Activated CD4-positive, CD25-positive, alpha-beta regulatory T cell treated with anti-CD3 and anti-CD28 coated beads, Interleukin-2, amount 50 U/mL, for 72 hours (primary cell): ENCODE results near the gene CEMP1.

ENCODE experiments used
- DNase-seq: peaks from one replicate; pipeline ENCODE4 v3.0.0; 2021

The CEMP1 gene

DNA sequence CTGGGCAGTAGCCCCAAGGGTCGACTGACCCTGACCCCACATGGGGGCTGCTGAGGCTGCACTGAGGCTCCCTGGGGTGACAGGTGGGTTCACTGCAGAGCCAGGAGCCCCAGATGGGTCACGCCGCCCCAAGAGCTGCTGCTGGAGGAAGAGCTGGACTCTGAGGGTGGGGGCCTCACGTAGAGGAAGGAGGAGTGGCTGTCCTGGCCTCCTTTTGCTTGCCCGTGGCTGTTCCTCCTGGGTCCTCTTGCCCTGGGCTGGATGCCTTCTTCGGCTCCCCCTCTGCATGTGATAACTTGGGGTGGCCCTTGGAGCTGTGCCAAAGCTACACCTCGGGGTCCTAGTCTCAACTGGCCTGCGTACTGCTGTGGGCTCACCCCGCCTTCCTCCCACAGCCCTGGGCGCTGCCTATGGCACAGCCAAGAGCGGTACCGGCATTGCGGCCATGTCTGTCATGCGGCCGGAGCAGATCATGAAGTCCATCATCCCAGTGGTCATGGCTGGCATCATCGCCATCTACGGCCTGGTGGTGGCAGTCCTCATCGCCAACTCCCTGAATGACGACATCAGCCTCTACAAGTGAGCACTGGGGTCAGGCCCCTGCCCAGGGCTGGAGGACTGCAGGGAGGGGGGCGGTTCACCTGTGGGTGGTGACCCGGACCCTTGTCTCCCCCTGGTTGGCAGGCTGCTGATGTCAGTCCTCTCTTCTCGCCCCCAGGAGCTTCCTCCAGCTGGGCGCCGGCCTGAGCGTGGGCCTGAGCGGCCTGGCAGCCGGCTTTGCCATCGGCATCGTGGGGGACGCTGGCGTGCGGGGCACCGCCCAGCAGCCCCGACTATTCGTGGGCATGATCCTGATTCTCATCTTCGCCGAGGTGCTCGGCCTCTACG is 12.1 kb downstream of the CEMP1 start:
- no peak for DNase-seq

- DNase-seq: no peak
Observed at GRCh38 chr16:2517954-2518605, 13.1 kb downstream of the CEMP1 start.

DNA sequence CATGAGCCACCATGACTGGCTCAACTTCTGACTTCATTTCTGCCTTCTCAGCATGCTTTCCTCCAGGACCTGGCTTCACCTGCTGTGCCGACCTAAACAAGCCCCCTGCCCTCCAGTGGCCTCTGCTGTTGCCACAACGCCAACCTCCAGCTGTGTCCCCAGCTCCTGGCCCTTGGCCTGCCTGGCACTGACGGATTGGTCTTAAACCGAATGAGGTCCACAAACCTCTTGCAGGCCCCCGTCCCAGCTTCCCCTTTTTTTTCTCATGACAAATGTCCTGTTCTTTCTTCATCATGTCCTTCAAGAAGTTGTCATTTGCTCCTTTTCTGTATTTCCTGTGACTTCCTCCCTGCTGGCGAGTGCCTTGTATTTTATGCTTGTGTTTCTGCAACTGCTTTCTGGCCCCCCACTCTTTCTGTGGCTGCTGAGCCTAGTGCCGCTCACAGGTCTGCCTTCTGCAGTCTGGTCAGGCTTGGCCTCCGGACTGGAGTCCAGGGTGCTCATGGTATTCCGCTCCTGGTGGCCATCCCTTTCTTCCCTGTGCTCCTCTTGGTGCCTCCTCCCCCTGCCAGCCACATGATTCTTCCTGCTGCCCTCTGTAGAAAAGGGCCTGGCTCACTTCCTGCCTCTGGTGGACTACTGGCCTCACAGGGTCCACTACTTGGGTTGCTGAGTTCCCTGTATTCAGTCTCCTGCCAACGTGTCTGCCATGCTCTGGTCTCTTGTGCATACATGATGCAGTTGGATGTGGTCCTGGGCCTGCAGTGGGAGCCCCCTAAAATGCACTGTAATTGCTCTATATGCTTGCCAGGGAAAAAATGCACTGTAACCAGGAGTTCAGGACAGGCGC is 14.6 kb downstream of the CEMP1 start:
- no peak for DNase-seq

DNA sequence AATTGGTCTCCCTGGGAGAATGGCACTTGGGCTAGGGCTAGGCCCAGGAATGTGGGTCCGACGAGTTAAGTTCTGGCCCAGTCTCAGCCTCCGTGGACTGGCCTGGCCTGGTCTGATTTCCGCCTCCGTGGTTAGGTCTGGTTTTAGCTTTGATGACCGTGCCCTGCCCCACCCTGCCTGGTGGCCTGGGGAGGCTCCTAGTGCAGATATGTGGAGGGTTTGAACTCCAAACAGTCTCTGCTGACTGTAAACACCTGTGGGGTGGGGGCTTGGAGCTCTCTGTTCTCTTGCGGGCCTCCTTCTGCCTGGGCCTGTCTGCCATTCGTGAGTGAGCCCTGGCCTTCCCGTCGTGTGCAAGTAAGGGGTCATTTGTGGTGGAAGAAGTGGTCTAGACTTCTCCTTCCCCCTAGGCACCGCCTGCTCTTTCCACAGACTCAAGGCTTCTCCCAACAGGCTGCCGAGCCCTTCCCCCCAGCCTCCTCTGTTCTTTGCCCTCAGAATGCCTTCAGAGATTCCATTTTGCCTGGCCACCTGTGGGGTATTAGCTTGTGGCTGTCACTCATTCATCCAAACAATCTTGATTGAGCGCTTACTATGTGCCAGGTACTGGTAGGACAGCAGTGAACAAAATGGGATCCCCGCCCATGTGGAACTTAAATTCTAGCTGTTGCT is 15.9 kb downstream of the CEMP1 start:
- DNase-seq: no peak

GRCh38 chr16:2514333-2515179 is 16.7 kb downstream of the CEMP1 start:
- peak; percentile 51 for DNase-seq

GRCh38 chr16:2513405-2514332 is 17.5 kb downstream of the CEMP1 start, which contains the start of gene ATP6V0C:
TSS of gene ATP6V0C (plus strand) at chr16:2513952. CDS start at chr16:2514104, 152 bp downstream.
- peak; percentile 91 for DNase-seq

DNA sequence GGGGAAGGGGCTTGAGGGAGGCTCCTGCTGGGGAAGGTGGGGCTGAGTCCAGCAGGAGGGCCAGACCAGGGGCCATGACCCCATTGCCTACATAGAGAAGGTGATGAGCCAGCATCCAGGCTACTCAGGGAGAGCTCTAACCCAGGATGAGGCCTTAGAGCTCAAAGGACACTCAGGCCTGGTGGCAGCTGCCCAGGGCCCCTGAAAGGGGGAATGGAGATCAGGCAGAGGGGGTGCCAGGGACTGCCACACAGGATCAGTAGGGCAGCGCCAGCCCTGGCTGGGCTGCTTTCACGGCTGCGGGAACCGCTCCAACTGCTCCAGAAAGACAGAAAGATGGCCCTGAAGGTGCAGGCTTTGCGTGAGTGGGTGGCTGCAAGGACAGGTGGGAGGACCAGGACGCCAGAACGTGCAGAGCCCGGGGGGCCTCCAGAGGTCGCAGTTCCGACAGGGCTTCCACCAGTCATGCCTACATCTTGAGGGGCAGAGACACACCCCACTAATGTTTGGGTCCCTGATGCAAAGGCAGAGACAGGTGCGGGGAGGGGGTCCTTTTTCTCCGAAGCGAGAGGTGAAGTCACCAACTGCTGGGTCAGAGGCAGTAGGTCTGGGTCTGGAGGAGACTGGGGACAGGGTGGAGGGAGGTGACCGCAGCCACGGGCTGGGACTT is 18.3 kb downstream of the CEMP1 start:
- no peak for DNase-seq

DNA sequence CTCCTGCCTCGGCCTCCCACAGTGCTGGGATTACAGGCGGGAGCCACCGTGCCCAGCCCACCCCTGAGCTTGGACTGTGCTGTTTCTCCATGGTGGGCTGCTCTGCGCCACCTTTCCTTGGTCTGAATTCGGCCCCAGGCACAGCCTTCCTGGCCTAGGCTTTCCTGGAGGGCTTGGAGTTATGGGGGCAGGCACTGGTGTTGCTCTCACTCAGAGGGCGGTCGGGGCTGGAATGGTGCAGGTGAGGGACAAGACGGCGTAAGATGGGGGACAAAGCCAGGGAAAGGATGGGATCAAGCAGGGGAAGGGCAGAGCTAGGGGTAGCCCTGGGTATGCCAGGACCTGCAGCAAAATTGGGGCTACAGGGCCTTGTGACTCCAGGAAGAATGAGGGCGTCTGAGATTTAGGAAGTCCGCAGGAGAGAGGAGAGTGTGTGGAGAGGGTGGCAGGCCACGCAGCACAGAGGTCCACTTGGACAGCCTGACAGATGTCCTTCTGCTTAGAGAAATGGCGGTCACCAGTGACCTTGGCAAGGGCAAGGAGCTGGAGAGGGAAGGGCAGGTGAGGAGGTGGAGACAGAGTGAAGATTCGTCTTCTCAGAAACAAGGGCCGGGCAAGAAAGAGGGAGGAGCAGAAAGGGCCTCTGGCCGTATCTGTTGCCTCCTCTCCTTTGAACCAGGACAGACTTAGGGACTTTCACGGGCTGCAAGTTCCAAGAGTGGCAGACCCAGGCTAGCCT is 19.0 kb downstream of the CEMP1 start:
- DNase-seq: no peak

DNA sequence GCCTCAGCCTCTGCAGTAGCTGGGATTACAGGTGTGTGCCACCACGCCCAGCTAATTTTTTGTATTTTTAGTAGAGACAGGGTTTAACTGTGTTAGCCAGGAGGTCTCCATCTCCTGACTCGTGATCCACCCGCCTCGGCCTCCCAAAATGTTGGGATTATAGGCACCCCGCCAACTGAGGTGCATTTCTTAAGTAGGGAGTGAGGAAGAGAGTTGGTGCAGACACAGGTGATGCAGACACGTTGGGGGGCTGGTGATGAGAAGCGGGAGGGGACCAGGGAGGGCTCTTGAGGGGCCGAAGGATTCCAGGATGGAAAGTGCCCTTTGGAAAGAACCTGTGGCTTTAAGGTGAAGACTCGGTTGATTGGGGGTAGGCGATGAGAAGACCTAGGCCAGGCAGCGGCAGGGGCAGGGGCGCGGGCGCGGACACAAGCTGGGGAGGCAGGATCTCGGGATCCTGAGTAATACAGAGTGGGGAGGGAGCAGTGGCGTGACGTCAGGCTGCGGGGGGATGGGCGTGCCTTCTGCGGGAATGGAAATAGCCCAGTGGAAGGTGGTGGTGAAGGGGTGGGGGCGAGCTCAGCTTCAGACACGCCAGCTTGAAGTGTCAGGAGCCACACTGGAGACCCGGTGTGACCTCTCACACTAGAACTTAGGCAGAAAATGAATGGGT is 19.9 kb downstream of the CEMP1 start:
- DNase-seq: no peak

DNA sequence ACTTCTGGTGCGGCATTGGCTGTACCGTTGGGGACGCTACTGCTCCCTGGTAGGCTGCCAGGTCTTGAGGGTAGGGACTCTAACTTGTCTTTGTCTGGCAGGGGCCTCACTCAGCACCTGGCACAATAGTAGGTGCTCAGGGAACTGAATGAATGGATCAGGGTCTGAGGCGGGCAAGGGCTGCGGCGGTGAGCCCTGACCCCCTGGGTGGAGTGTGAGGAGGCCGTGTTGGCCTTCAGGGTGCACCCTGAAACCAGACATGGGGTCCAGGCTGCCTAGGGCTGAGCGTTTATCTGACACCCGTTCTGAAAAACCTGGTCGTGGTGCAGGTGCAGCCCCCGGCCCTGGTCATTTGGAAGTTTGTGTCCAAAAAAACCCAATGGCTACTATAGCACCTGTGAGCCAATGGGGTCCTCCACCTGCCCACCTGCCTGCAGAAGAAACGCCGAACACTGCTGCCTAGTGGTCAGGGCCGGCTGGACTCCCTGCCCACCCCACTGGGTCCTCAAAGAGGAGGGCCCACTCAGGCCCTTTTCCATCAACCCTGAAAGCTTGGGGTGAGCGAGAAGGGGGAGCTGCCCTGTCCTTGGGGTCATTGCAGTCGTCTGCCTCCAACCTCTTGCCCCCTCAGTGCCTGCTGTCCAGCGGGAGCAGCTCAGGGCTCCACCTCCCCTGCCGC is 22.3 kb downstream of the CEMP1 start:
- no peak for DNase-seq

DNA sequence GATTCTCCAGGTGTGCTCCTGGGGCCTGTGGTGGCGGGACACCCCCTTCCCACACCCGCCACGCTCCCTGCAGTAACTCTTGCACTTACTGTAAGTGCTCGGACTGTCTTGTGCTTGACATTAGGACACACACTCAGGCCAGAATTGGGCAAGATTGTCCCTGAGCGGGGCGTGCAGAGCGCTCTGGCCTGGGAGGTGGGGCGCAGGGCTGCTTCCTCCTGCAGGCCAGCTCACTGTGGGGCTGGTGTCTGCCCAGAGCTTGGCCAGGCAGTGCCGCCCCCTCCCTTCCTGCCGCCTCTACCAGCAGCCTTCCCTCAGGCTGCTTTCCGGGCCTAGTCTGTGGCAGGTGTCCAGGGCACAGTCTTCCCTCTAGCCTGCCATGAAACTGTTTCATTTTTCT is 23.5 kb downstream of the CEMP1 start:
- no peak for DNase-seq

DNA sequence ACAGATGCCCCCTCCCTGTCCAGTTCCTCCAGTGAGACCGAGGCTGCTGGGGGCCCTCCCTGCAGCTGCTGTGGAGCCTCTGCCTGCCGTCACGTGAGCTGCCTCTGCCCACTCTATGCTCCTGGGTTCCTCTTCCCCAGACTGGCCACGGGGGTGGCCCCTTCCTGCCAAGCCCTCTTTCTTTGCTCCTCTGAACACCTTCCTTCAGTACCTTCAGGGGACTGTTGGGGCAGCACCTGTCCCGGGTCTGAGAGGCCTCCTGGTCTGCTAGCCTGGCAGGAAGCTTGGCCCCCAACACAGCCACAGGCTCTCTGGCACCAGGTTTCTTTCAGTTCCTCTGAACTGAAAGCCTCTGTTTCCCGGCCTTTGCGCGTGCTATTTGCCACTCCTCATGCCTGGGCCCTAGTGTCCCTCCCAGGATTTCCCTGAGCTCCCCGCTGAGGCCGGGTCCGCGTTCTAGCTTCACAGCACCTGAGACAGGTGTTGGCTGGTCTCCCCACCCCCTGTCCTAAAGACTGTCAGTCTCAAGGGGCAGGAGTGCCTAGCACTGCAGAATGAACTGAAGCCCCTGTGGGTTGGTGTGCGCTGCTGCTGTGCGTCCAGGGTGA is 24.1 kb downstream of the CEMP1 start:
- no peak for DNase-seq

DNA sequence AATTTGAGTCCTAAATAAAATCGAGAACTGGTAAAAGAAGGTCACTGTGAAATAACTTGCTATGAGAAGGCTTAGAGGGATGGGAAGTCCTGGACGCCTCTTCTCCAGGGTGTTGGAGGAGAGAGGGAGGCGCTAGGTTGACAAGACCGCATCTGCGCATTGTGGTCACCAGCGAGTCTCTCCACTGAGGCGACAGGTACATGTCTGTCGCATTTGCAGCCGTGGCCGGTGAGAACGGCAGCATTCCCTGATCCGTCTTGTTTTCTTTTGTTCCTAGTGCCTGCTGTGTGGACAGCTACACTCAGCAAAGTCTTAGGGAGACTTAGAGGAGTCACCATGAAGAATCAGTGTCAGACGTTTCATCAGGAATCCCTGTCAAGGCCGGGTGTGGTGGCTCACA is 25.5 kb downstream of the CEMP1 start:
- DNase-seq: no peak

- DNase-seq: no peak
Observed at GRCh38 chr16:2501946-2502895, 29.0 kb downstream of the CEMP1 start.

- DNase-seq: peak; percentile 83
Observed at GRCh38 chr16:2500918-2501750, 30.1 kb downstream of the CEMP1 start.
